ENCODE measurements around the gene CEP72.

- TF ChIP-seq EZH2phosphoT487 (IDR thresholded peaks at IDR 0.05; ENCODE audit: insufficient read depth, low read depth) = no peak
- no peak for TF ChIP-seq EZH2 (IDR thresholded peaks at IDR 0.05; ENCODE audit: insufficient read depth, poor library complexity, severe bottlenecking)
These were observed 9.2 kb downstream of the CEP72 start for GRCh38 chr5:621341-621761.

Data from GM23248 (cell line).